ENCODE results near the gene CSH1.
"Not testable (repeated sequence)": the region's sequence is repeated elsewhere in the genome, so short reads cannot be mapped to it uniquely, and the experiment has no call there.

CSH1 gene

DNA sequence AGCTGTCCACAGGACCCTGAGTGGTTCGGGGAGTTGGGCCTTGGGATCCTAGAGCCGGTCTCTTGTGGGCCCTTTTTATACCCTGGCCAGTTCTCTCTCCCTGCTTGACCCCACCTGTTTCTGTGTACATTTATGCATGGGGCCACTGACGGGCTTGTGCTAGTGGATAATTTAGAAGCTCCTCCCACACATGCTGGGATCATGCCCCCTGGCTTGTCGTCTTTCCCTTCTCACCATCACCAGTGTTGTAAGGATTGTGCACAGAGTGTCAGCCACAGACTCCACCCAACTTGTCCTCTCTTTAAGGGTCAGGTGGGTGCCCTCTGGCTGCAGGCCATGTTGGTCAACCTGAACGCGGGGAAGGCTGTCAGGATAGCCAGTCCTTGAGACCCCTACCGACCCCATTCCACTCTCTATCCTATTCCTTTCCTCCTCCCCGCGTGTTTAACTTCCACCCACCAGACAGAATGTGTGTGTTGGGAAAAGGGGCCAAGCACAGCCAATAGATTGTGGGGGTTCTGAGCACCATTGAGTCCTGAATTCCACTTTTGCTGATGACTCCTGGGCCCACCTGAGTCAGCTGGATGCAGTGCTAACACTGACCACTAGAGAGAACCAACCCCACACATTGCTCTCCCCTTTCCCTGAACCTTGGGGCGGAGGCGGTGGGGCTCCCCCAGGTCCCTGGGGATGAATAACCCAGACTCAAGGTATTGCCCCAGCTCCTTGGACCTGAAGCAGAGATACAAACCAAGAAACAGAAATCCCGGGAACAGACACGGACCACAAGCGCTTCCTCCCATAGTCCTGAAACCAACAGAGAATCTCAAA is at the start of gene CSH1:
TSS of gene CSH1 (minus strand) at position 51 of the 831 bp plus-strand sequence. CDS start 63 bp downstream, outside the sequence.
- POLR2A ChIA-PET (ENCODE audit: low non-redundant PET); CTCF ChIA-PET: not testable (repeated sequence)

DNA sequence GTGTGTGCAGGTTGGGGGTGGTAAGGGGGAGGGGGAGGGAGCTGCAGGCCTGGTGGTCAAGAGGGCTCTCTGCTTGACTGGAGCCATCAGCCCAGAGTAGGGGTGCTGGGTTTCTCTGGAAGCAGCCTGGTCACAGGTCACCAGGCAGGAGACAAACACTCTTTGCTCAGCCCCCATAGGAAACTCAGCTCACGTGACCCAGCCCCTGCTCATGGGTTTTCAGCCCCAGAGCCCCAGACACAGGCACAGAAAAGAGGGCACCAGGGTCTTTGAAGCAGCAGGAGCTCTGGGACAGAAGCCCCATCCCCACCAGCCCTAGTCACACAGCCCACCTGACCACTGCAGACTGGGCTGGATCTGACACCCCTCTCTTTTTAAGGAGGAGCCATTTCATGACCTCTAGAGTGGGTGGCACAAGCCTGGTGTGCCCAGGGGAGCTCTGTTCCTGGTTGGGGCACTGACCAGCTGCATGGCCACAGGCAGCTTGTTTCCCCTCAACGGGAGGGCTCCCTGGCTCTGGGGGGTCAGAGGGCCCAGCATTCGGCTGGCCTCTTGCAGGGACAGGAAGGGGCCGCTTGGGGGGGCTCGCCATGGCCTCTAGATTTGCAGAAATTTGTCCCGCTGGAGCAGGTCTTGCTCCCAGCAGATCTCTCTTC is 49.5 kb upstream of the CSH1 start:
- POLR2A ChIA-PET (ENCODE audit: low non-redundant PET), result no interaction called here

More for the DNA sequence above, at the start of gene CSH1:
- not testable (repeated sequence) for DNase-seq (ENCODE audit: low spot score); H3K27ac ChIP-seq

GRCh38 chr17:63944736-63945499 is 48.5 kb upstream of the CSH1 start:
- ChIA-PET POLR2A (ENCODE audit: low non-redundant PET) (no interaction called here), CTCF (no interaction called here)
- no peak for TF ChIP-seq CTCF (conservative IDR thresholded peaks at IDR 0.05; ENCODE audit: low read depth)
- no peak for DNase-seq (ENCODE audit: low spot score)
- no peak overlapping the region for H3K27ac ChIP-seq

More for the DNA sequence above, 49.5 kb upstream of the CSH1 start:
- CTCF ChIA-PET, result interaction anchor here (0.6 to 2.1 kb wide), 18 partner anchors 9 to 456 kb away, joined by 3 to 15 read pairs (median 5); partner anchors contain the start of gene GH1
- no peak for TF ChIP-seq CTCF (conservative IDR thresholded peaks at IDR 0.05; ENCODE audit: low read depth)
- no peak for DNase-seq (ENCODE audit: low spot score)
- H3K27ac ChIP-seq, result no peak overlapping the region

DNA sequence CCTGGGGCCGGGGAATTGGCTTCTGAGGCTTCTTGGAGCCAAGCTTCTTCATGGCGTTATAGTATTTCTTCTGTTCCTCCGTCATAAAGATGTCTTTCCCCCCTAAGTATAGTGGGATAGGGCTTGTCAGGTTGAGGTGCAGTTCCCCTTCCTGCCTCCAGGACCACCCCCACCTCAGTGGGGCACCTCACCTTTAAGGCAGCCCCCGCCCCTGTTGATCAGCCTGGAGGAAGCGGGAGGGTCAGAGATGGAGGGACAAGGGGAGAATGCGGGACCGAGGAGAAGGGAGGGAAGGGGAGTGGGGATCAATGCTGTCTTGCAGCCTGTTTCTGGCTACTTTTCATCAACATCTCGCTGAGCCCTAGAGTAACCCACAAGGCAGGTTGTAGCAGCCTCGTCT is 47.4 kb upstream of the CSH1 start:
- no peak for TF ChIP-seq CTCF (conservative IDR thresholded peaks at IDR 0.05; ENCODE audit: low read depth)
- POLR2A ChIA-PET (ENCODE audit: low non-redundant PET), result no interaction called here
- DNase-seq (ENCODE audit: low spot score), result no peak
- H3K27ac ChIP-seq, result no peak overlapping the region
- CTCF ChIA-PET, result no interaction called here

DNA sequence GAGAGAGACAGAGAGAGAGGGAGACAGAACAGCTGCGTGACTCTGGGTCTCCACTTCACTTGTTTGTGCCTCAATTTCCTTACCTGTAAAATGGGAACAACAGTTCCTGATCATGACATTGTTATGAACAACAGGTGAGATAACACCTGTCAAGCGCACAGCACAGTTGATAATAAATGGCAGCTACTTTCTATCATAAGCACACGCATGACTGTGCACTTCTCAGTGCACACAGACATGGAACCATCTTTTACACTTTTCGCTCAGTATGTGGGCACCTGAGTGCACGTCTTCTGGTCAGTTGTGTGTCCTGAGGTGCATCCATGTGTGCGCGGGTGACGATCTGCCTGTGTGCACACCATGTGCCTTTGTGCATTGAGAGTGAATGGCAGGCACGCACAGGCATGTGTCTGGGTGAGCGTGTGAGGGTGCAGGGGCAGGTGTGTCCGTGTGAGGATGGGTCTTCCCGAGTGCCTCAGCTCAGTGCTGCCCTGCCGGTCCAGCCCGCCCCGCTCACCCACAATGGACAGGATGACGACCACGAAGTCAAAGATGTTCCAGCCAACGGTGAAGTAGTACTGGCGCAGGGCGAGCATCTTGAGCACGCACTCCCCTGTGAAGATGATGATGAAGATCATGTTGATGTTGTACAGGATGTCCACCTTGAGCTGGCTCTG is 46.1 kb upstream of the CSH1 start:
- DNase-seq (ENCODE audit: low spot score), result no peak
- CTCF ChIA-PET, result no interaction called here

DNA sequence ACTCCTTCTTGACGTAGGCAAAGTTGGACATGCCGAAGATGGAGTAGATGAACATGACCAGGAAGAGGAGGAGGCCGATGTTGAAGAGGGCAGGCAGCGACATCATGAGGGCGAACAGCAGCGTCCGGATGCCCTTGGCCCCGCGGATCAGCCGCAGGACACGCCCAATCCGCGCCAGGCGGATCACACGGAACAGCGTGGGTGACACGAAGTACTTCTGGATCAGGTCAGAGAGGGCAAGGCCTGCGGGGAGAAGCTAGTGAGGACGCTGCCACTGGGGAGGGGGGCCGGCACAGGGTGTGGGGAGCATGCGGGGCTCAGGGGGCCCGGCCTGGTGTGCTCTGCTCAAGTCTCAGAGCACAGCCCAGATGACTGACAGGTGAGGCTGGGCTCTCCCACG is 45.4 kb upstream of the CSH1 start:
- DNase-seq (ENCODE audit: low spot score), result no peak
- no peak overlapping the region for H3K27ac ChIP-seq
- ChIA-PET POLR2A (ENCODE audit: low non-redundant PET) (no interaction called here), CTCF (no interaction called here)
- TF ChIP-seq CTCF (conservative IDR thresholded peaks at IDR 0.05; ENCODE audit: low read depth), result no peak

More for the DNA sequence above, 46.1 kb upstream of the CSH1 start:
- TF ChIP-seq CTCF (conservative IDR thresholded peaks at IDR 0.05; ENCODE audit: low read depth), result no peak
- POLR2A ChIA-PET (ENCODE audit: low non-redundant PET), result no interaction called here
- no peak overlapping the region for H3K27ac ChIP-seq
